GM12878 (cell line): ENCODE results near the gene IFI27L2.

Source experiments
- BRCA1 ChIP-seq: IDR thresholded peaks from 2 replicates; pipeline ENCODE4 v1.6.1; 2011; ENCODE audit warnings: low read depth, low read length, improper control_type of control experiment
- CEBPB ChIP-seq, 2 experiments: fragments of 150-350 bp in 1 of 2; IDR thresholded peaks; 2 replicates each; pipeline ENCODE4 v1.6.1; 2012 to 2014; ENCODE audit warnings: low read depth in 2 of 2, low read length in 2 of 2, borderline replicate concordance in 1 of 2, inconsistent platforms in 1 of 2
- CHD2 ChIP-seq: IDR thresholded peaks from 2 replicates; pipeline ENCODE4 v1.6.1; 2011; ENCODE audit warnings: low read depth, low read length, improper control_type of control experiment, borderline replicate concordance
- CTCF ChIP-seq, 3 experiments: IDR thresholded peaks in 2 of 3; conservative IDR thresholded peaks in 1 of 3; 2 replicates each; pipeline ENCODE4 v1.5.1; 2011; ENCODE audit warnings: low read depth in 3 of 3, low read length in 3 of 3, mild to moderate bottlenecking in 3 of 3, control low read depth in 2 of 3, moderate library complexity in 2 of 3, inconsistent platforms in 1 of 3, mixed read lengths in 1 of 3; ENCODE audit not compliant: control insufficient read depth in 2 of 3, insufficient read depth in 1 of 3; ENCODE audit errors: extremely low read depth in 1 of 3
- GABPA ChIP-seq: IDR thresholded peaks from 2 replicates; pipeline ENCODE4 v1.6.1; 2014; ENCODE audit warnings: antibody characterized with exemption, low read depth, mild to moderate bottlenecking, inconsistent platforms
- JUNB ChIP-seq: IDR thresholded peaks from 2 replicates; pipeline ENCODE4 v1.6.1; 2016; ENCODE audit warnings: antibody characterized with exemption, mild to moderate bottlenecking
- MTA3 ChIP-seq: IDR thresholded peaks from 2 replicates; pipeline ENCODE4 v1.6.1; 2012; ENCODE audit warnings: low read length, inconsistent platforms, borderline replicate concordance
- REST ChIP-seq: IDR thresholded peaks from 2 replicates; pipeline ENCODE4 v1.6.1; 2012; ENCODE audit warnings: mild to moderate bottlenecking, low read depth, low read length
- TBL1XR1 ChIP-seq: IDR thresholded peaks from 2 replicates; pipeline ENCODE4 v1.6.1; 2012; ENCODE audit warnings: low read depth, low read length, improper control_type of control experiment
- TF ChIP-seq, protein P1 (sequence below): IDR thresholded peaks from 2 replicates; pipeline ENCODE4 v1.6.1; 2012; ENCODE audit warnings: improper control_type of control experiment, low read depth, low read length; ENCODE audit not compliant: insufficient replicate concordance

DNA sequence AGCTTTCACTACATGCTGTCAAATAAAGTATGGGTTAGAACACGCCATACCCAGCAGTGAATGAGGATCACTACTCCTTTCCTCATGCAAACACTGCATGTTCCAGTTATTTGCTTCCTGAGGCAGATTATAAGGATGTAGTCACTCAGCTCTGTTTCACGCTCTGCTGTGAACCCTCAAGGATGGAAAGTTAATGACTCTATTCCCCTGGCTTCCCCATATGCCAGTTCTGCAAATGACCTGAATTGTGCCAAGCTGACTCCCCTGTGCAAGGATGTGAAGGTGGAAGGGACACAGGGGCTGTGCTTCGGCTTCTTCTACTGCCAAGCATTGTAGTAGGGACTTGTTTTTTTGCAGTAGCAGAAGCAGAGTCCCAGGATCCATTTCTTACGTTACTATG, 41.5 kb downstream of the IFI27L2 start:
- TF ChIP-seq CTCF (IDR thresholded peaks at IDR 0.05 in 2 of 3, conservative IDR thresholded peaks at IDR 0.05 in 1 of 3; ENCODE audit: control insufficient read depth in 2 of 3, extremely low read depth in 1 of 3, insufficient read depth in 1 of 3, low read depth in 3 of 3, low read length in 3 of 3) (no peak), REST (no peak), GABPA (no peak), TBL1XR1 (no peak), JUNB (no peak), CEBPB (IDR thresholded peaks at IDR 0.05; ENCODE audit: borderline replicate concordance in 1 of 2, low read depth in 2 of 2, low read length in 2 of 2) (no peak), BRCA1 (no peak), MTA3 (no peak), CHD2 (no peak)
- TF ChIP-seq, protein P1, sequence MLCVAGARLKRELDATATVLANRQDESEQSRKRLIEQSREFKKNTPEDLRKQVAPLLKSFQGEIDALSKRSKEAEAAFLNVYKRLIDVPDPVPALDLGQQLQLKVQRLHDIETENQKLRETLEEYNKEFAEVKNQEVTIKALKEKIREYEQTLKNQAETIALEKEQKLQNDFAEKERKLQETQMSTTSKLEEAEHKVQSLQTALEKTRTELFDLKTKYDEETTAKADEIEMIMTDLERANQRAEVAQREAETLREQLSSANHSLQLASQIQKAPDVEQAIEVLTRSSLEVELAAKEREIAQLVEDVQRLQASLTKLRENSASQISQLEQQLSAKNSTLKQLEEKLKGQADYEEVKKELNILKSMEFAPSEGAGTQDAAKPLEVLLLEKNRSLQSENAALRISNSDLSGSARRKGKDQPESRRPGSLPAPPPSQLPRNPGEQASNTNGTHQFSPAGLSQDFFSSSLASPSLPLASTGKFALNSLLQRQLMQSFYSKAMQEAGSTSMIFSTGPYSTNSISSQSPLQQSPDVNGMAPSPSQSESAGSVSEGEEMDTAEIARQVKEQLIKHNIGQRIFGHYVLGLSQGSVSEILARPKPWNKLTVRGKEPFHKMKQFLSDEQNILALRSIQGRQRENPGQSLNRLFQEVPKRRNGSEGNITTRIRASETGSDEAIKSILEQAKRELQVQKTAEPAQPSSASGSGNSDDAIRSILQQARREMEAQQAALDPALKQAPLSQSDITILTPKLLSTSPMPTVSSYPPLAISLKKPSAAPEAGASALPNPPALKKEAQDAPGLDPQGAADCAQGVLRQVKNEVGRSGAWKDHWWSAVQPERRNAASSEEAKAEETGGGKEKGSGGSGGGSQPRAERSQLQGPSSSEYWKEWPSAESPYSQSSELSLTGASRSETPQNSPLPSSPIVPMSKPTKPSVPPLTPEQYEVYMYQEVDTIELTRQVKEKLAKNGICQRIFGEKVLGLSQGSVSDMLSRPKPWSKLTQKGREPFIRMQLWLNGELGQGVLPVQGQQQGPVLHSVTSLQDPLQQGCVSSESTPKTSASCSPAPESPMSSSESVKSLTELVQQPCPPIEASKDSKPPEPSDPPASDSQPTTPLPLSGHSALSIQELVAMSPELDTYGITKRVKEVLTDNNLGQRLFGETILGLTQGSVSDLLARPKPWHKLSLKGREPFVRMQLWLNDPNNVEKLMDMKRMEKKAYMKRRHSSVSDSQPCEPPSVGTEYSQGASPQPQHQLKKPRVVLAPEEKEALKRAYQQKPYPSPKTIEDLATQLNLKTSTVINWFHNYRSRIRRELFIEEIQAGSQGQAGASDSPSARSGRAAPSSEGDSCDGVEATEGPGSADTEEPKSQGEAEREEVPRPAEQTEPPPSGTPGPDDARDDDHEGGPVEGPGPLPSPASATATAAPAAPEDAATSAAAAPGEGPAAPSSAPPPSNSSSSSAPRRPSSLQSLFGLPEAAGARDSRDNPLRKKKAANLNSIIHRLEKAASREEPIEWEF, result no peak
